Mesodermal cell (in vitro differentiated cells): ENCODE results near the gene NID1.
"Not testable (repeated sequence)": the region's sequence is repeated elsewhere in the genome, so short reads cannot be mapped to it uniquely, and the experiment has no call there.

Source experiments
- H3K27ac ChIP-seq: 2 replicates; pipeline ENCODE4 v1.7.0; 2013; ENCODE audit warnings: mild to moderate bottlenecking, low read depth, low read length, moderate library complexity; ENCODE audit not compliant: severe bottlenecking
- H3K36me3 ChIP-seq: 2 replicates; pipeline ENCODE4 v1.7.1; 2013; ENCODE audit warnings: mild to moderate bottlenecking, low read length, moderate library complexity; ENCODE audit not compliant: control insufficient read depth, insufficient read depth
- H3K4me1 ChIP-seq: one replicate; pipeline ENCODE4 v1.7.1; 2013; ENCODE audit warnings: mild to moderate bottlenecking, low read length; ENCODE audit not compliant: insufficient read depth, control insufficient read depth, poor library complexity, severe bottlenecking
- H3K4me3 ChIP-seq: 2 replicates; pipeline ENCODE4 v1.7.0; 2013; ENCODE audit warnings: low read length, control low read depth, mild to moderate bottlenecking; ENCODE audit not compliant: insufficient read depth, poor library complexity, severe bottlenecking; ENCODE audit errors: extremely low read depth
- H3K9me3 ChIP-seq: 2 replicates; pipeline ENCODE4 v1.7.1; 2013; ENCODE audit warnings: mild to moderate bottlenecking, low read length, moderate library complexity; ENCODE audit not compliant: control insufficient read depth
- WGBS, 2 experiments: methylation state at CpG; one replicate each; pipeline ENCODE4 v1.1.5; 2013; ENCODE audit warnings: missing lambda C conversion rate in 2 of 2; ENCODE audit not compliant: insufficient coverage in 2 of 2; 5-methylcytosine and 5-hydroxymethylcytosine counted together

NID1 gene

DNA sequence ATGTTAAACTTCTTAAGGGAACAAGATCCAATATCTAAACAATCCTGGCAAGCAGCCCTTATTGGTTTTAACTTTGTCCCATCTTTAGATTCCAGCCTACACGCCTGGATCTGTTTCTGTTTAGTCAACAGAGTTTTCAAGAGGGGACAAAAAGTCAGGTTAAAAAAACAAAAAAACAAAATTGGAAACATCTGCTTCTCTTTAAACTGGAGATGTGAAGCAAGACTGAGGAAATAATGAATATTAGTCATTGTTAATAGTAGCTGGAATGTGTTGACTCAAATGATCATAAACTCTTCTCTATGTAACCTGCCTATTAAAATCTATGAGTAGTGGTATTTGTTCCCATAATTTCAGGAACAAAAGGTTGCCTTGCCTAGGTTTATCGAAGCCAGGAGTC is 55.0 kb downstream of the NID1 start:
- peaks cover 56% of the 10 kb centered on the region for H3K36me3 ChIP-seq
- H3K4me3 ChIP-seq: no peak overlapping the region
- no peaks in the 10 kb centered on the region for H3K9me3 ChIP-seq
- H3K27ac ChIP-seq: no peak overlapping the region
- H3K4me1 ChIP-seq: no peaks in the 10 kb centered on the region
- WGBS, 2 experiments: 71 to 83% methylated on average over 1 of the region's 2 CpGs

DNA sequence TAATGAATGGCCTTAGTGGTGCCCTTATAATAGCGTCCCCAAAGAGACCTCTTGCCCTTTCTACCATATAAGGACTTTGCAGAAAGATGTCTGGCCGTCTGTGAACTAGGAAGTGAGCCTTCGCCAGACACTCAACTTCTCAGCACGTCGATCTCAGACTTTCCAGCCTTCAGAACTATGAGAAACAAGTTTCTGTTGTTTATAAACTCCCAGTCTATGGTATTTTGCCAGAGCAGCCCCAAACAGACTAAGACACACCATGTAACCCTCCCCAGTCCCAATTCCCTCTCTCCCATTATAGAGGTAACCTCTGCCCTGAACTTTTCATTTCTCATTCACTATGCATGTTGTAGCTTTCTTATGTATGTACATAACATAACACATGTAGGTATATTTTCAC is 55.7 kb downstream of the NID1 start:
- H3K27ac ChIP-seq: no peak overlapping the region
- H3K36me3 ChIP-seq: peaks cover 50% of the 10 kb centered on the region
- no peaks in the 10 kb centered on the region for H3K9me3 ChIP-seq
- no peaks in the 10 kb centered on the region for H3K4me1 ChIP-seq
- no peak overlapping the region for H3K4me3 ChIP-seq
- 88 to 90% methylated on average over 4 to 5 of the region's 5 CpGs for WGBS, 2 experiments

DNA sequence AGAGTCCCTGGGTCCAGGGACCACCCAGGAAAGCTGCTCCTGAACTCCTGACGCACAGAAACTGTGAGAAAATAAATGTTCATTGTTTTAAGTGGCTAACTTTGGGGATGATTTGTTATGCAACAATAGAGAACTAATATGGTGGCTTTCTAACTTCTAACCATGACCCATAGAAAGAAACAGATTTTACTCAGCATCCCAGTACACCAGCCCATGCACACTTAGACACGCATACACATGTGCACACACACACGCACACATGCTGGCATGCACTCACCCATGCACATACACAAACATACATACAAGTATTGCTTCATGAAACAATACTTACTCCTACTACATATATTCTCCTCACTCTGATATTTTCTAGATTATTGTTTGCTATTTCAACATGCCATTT is 57.1 kb downstream of the NID1 start:
- 93 to 95% methylated on average over 2 to 3 of the region's 3 CpGs for WGBS, 2 experiments
- Histone ChIP-seq H3K36me3 (peaks cover 48% of the 10 kb centered on the region), H3K27ac (no peak overlapping the region), H3K4me3 (no peak overlapping the region), H3K4me1 (no peaks in the 10 kb centered on the region), H3K9me3 (no peaks in the 10 kb centered on the region)

DNA sequence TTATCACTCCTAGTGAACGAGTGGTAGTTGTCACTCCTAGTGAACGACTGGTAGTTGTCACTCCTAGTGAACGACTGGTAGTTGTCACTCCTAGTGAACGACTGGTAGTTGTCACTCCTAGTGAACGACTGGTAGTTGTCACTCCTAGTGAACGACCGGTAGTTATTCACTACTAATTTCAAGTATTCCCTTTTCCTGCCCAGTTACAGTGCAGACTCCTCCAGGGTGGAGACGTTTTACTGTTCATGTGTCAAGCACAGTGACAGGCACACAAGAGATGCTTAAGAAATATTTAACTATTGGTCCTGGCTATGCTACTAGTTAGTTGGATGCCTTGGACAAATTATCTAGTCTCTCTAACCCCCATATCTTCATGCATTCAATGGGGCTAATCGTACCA is 61.8 kb downstream of the NID1 start:
- Histone ChIP-seq H3K36me3 (peaks cover 23% of the 10 kb centered on the region), H3K4me1 (peaks cover 29% of the 10 kb centered on the region)
- H3K4me3 ChIP-seq, H3K27ac ChIP-seq, H3K9me3 ChIP-seq: not testable (repeated sequence)
- WGBS, 2 experiments: 87 to 89% methylated on average over 3 of the region's 9 CpGs

DNA sequence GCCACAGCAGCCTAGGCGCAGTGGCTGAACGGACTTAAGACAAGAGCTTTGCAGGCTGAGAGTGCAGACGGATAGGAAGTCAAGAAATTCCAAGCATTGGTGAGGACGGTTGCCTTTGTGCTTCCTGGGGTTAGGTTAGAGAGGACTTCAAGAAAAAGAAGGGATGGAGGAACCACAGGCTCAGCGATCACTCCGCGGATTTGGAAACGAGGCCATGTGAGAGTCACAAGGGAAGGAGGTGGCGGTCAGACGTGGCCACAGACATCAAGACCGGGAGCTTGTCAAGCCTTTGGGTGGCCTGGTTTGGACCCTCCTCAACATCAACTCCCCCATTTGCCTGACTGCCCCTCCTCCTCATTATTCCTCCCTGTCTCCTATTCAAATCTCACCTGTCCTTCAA is 62.3 kb downstream of the NID1 start:
- Histone ChIP-seq H3K4me3 (no peak overlapping the region), H3K9me3 (no peaks in the 10 kb centered on the region), H3K4me1 (peaks cover 29% of the 10 kb centered on the region), H3K27ac (no peak overlapping the region), H3K36me3 (peaks cover 23% of the 10 kb centered on the region)
- WGBS, 2 experiments: 90 to 91% methylated on average over 9 to 11 of the region's 11 CpGs

DNA sequence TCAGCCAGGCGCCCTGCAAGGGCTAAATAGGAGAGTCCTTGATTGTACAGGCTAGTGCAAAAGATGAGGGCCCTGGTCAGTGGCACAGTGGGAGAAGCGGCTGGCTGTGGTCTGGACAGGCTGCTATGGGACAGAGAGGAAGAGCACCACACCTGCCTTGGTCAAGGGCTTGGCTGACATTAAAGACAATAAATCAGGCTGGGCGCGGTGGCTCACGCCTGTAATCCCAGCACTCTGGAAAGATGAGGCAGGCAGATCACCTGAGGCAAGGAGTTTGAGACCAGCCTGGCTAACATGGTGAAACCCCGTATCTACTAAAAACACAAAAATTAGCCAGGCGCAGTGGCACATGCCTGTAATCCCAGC is 62.9 kb downstream of the NID1 start:
- 97% methylated on average over 7 of the region's 7 CpGs for WGBS, 2 experiments
- H3K4me1 ChIP-seq: peaks cover 29% of the 10 kb centered on the region
- H3K9me3 ChIP-seq: no peaks in the 10 kb centered on the region
- no peak overlapping the region for H3K27ac ChIP-seq
- peaks cover 22% of the 10 kb centered on the region for H3K36me3 ChIP-seq
- H3K4me3 ChIP-seq: no peak overlapping the region

DNA sequence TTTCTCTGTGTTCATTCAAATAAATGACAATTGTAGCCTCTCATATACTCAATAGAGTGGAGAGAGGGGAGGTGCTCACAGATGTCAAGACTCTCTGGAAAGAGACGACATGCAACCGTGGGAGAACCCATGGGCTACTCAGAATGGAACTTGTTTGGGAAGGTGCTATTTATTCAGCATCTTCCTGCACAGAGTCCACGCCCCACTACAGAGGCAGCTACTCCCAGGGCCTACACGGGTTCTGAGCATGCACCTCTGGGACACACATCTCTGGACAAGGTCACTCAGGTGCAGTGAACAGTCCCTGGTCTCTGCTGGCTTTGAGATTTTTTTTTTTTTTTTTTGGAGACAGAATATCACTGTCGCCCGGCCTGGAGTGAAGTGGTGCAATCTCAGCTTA is 64.1 kb downstream of the NID1 start:
- peaks cover 29% of the 10 kb centered on the region for H3K4me1 ChIP-seq
- H3K36me3 ChIP-seq: peaks cover 33% of the 10 kb centered on the region
- H3K27ac ChIP-seq: no peak overlapping the region
- 91 to 98% methylated on average over 4 to 6 of the region's 6 CpGs for WGBS, 2 experiments
- H3K9me3 ChIP-seq: no peaks in the 10 kb centered on the region
- no peak overlapping the region for H3K4me3 ChIP-seq

DNA sequence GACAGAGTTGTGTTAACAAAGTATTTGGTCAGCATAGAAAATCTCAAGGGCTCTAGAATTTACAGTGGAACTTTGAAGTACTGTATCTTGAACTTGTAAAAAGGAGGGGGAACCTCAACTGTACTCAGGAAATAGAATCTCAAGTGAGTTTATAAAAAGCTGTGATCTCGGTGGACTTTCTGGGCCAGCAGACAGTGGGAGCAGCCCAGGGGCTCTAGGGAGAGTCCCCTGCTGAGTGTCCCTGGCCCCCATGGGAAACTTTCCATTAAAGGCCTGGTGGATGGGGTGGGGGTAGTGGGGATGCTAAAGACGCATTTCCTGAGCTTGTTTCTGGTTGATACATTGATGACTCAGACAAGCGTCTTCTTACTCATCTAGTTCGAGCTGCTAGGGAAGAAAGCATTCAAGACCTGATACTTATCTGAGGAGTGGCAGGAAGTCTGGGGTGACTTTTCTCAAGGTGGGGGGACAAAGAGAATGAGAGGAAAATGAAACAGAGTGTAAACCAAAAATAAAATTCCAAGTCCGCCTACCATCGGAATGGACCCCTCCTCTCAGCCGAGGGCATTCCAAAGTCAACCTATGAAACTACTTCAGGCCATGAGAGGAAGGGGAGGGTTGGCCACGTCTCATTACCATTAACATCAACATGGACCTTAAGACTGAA is 65.5 kb downstream of the NID1 start:
- Histone ChIP-seq H3K4me1 (peaks cover 29% of the 10 kb centered on the region), H3K4me3 (no peak overlapping the region), H3K36me3 (peaks cover 35% of the 10 kb centered on the region), H3K27ac (peak overlapping the region; percentile 90), H3K9me3 (no peaks in the 10 kb centered on the region)
- 33 to 58% methylated on average over 4 of the region's 8 CpGs for WGBS, 2 experiments

DNA sequence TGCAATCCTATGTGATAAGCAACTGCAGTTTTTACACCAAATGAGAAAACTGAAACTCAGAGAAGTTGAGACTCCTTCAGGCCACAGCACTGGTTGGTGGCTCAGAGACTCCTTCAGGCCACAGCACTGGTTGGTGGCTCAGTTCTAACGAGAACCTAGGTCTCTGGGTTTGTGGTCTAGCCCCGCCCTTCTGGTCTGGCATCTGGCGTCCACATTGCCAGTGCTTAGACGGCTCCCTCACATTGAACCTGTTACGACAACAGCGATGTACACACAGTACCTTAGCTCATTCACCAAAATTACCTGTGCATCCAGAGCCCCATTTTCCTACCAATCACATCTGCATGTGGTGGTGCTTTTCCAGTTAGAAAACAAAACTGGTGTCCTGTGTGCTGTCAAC is 66.1 kb downstream of the NID1 start:
- Histone ChIP-seq H3K27ac (peak overlapping the region; percentile 90), H3K4me1 (peaks cover 29% of the 10 kb centered on the region), H3K36me3 (peaks cover 39% of the 10 kb centered on the region), H3K4me3 (no peak overlapping the region), H3K9me3 (no peaks in the 10 kb centered on the region)
- 88 to 92% methylated on average over 4 to 6 of the region's 6 CpGs for WGBS, 2 experiments

DNA sequence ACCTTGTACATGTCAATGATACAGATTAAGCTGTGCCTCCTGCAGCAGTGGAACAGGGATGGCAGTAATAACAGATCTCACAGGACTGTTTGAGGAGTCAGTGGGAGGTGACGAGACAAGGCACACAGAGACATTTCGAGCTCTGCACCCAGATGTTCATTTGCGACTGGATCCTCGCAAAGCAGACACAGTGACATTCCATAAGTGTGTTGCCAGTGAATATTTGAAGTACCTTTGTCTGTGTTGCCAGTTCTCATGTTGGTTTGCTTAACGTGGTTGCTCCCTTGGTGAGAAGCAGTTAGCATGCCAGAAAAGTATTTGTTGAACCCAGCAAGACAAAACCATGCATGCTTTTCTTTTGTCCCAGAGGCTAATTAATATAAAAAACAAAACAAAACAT is 67.0 kb downstream of the NID1 start:
- Histone ChIP-seq H3K4me3 (no peak overlapping the region), H3K27ac (peak overlapping the region; percentile 2), H3K36me3 (peaks cover 48% of the 10 kb centered on the region), H3K4me1 (peaks cover 29% of the 10 kb centered on the region), H3K9me3 (no peaks in the 10 kb centered on the region)
- 93 to 97% methylated on average over 3 to 5 of the region's 5 CpGs for WGBS, 2 experiments

DNA sequence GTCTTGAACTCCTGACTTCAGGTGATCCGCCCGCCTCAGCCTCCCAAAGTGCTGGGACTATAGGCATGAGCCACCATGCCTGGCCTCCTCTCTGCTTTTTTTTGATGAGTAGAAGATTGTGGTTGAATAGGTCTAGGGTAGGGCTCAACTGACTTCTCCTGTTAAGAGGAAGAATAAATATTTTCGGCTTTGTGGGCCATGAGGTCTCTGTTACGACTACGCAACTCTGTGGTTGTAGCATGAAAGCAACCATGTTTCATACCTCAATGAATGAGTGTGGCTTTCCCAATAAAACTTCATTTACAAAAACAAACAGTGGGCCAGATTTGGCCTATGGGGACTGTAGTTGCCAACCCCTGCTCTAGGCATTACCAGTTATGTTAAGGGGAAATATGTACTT is 67.8 kb downstream of the NID1 start:
- Histone ChIP-seq H3K36me3 (peaks cover 50% of the 10 kb centered on the region), H3K27ac (no peak overlapping the region), H3K4me1 (peaks cover 22% of the 10 kb centered on the region), H3K9me3 (no peaks in the 10 kb centered on the region), H3K4me3 (no peak overlapping the region)
- 94 to 96% methylated on average over 3 to 4 of the region's 5 CpGs for WGBS, 2 experiments
